Esophagus squamous epithelium (tissue), 5 donors: ENCODE results near the gene PLCB3. TPM values are rescaled to one million over a fixed set of nuclear protein-coding genes. Genes with fewer than 3 reads are reported as not detected.

ENCODE experiments used
- DNase-seq: peaks from one replicate; lab custom pipeline; 2025; lab: John Stamatoyannopoulos, UW
- H3K27ac ChIP-seq, 4 donors: fragments of 200-600 bp; sonication (generic); one replicate each; pipeline ENCODE4 v1.5.1; 2016 to 2019; ENCODE audit warnings: mild to moderate bottlenecking in 1 of 4
- H3K27me3 ChIP-seq, 4 donors: fragments of 200-600 bp; sonication (generic); 1 replicate in 3 of 4; 2 replicates in 1 of 4; pipeline versions ENCODE4 v1.5.1 to v1.6.0; 2017 to 2021; ENCODE audit warnings: antibody characterized with exemption in 1 of 4
- H3K36me3 ChIP-seq, 3 donors: fragments of 200-600 bp; sonication (generic); one replicate each; pipeline ENCODE4 v1.5.1; 2016 to 2019
- H3K4me1 ChIP-seq, 3 donors: fragments of 200-600 bp; sonication (generic); one replicate each; pipeline ENCODE4 v1.5.1; 2017 to 2019
- H3K4me3 ChIP-seq, 4 donors: fragments of 200-600 bp; sonication (generic); 1 replicate in 3 of 4; 2 replicates in 1 of 4; pipeline ENCODE4 v1.5.1; 2016 to 2019; ENCODE audit warnings: mild to moderate bottlenecking in 2 of 4, moderate library complexity in 1 of 4
- H3K9me3 ChIP-seq, 3 donors: fragments of 200-600 bp; sonication (generic); one replicate each; pipeline ENCODE4 v1.5.1; 2016 to 2019
- POLR2A ChIP-seq, 4 donors: fragments of 450-650 bp; IDR thresholded peaks; one replicate each; pipeline ENCODE4 v1.6.1; 2017; ENCODE audit warnings: antibody characterized with exemption in 4 of 4, mild to moderate bottlenecking in 4 of 4, moderate library complexity in 3 of 4
- WGBS, 2 donors: methylation state at CpG; one replicate each; pipeline ENCODE4 v1.1.5; 2018; 5-methylcytosine and 5-hydroxymethylcytosine counted together
- intact Hi-C: fragments of 100-400 bp; cut with DNase I; formaldehyde crosslinking; loops from one replicate; pipeline ENCODE4 v1.15.0; 2022
- total RNA-seq, 4 donors: library from RNA; depleted of rRNA; stranded (reverse); fragments of >200 nt; gene quantifications; one replicate each; pipeline ENCODE4 v1.1.0, GENCODE V29; 2016
- TF ChIP-seq, protein P1 (sequence below), 6 experiments: fragments of 450-650 bp in 4 of 6; fragments of 200-600 bp in 2 of 6; sonication (generic) in 2 of 6; IDR thresholded peaks; one replicate each; pipeline ENCODE4 v1.5.1; 2016 to 2019; ENCODE audit warnings: antibody characterized with exemption in 6 of 6, mild to moderate bottlenecking in 4 of 6, moderate library complexity in 4 of 6
- donor health status: DM: yes; HTN: yes; CAD: no.

The PLCB3 gene
- total RNA-seq, 4 donors from 2014 or later = 29.8 to 54.5 (median 42.4) TPM

GRCh38 chr11:64296830-64297698 is 45.7 kb downstream of the PLCB3 start:
- Histone ChIP-seq H3K9me3 (no peaks in the 10 kb centered on the region), H3K36me3 (no peaks in the 10 kb centered on the region), H3K4me3 (no peak overlapping the region), H3K27me3 (peaks cover 11 to 100% (median 26%) of the 10 kb centered on the region in 4 donors), H3K27ac (no peak overlapping the region), H3K4me1 (peaks cover 25 to 55% (median 28%) of the 10 kb centered on the region in 3 donors)
- TF ChIP-seq, protein P1, sequence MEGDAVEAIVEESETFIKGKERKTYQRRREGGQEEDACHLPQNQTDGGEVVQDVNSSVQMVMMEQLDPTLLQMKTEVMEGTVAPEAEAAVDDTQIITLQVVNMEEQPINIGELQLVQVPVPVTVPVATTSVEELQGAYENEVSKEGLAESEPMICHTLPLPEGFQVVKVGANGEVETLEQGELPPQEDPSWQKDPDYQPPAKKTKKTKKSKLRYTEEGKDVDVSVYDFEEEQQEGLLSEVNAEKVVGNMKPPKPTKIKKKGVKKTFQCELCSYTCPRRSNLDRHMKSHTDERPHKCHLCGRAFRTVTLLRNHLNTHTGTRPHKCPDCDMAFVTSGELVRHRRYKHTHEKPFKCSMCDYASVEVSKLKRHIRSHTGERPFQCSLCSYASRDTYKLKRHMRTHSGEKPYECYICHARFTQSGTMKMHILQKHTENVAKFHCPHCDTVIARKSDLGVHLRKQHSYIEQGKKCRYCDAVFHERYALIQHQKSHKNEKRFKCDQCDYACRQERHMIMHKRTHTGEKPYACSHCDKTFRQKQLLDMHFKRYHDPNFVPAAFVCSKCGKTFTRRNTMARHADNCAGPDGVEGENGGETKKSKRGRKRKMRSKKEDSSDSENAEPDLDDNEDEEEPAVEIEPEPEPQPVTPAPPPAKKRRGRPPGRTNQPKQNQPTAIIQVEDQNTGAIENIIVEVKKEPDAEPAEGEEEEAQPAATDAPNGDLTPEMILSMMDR (IDR thresholded peaks at IDR 0.05) = no peak
- no peak for TF ChIP-seq POLR2A (IDR thresholded peaks at IDR 0.05)
- DNase-seq = no peak
- intact Hi-C loops = no loop called here
- WGBS, 2 donors = 30 to 38% methylated on average over 5 to 17 of the region's 34 CpGs

- peaks cover 9 to 100% (median 21%) of the 10 kb centered on the region in 4 donors for H3K27me3 ChIP-seq
Measured at GRCh38 chr11:64297699-64298358, 46.5 kb downstream of the PLCB3 start.

GRCh38 chr11:64298966-64299846 is 47.9 kb downstream of the PLCB3 start:
- Histone ChIP-seq H3K4me3 (peak overlapping the region; percentile 26 to 67 (median 46)), H3K27ac (peak overlapping the region in 2 of 4 donors; percentile 42 to 64)

More at GRCh38 chr11:64297699-64298358, 46.5 kb downstream of the PLCB3 start:
- H3K4me3 ChIP-seq = no peak overlapping the region
- H3K9me3 ChIP-seq = no peaks in the 10 kb centered on the region
- no peak for DNase-seq
- H3K36me3 ChIP-seq = no peaks in the 10 kb centered on the region
- H3K4me1 ChIP-seq = peaks cover 20 to 48% (median 21%) of the 10 kb centered on the region in 3 donors
- WGBS, 2 donors = 54 to 67% methylated on average over 5 to 8 of the region's 18 CpGs
- no peak overlapping the region for H3K27ac ChIP-seq
- intact Hi-C loops = no loop called here
- no peak for TF ChIP-seq POLR2A (IDR thresholded peaks at IDR 0.05)
- TF ChIP-seq, protein P1 (IDR thresholded peaks at IDR 0.05) = no peak

DNA sequence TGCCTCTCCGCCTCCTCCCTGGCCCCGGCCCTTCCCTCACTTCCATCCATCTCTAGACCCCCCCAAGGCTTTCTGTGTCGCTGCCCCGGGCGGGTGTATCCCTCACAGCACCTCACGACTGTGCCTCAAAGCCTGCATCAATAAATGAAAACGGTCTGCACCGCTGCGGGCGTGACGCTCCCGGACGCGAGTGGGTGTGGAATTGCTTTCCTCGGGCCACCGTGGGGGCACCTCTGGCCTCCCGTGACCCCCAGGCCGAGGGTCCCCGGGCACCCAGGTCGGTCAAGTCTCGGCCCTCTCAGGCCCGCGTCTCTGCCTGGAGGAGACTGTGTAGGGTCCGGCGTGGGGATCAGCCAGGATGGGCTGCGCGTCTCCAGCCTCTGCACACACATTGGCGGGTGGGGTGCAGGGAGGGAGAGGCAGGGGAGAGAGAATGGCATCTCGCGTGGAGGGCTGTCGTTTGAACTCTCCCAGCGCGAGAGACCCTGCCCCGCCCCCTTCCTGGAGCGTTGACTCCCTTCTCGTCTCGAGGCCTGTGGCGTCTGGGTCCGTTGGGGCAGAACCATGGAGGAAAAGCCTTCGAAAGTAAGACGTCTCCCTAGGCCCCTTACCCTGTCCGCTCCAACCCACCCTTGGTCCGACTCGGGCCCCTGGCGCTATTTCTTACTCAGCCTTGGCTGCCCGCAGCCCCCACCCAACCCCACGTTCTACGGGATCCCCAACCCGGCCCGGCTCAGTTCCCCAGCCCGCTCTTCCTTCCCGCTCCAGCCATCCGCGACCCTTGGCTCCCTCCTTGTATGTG is 48.7 kb downstream of the PLCB3 start, which contains the start of gene CATSPERZ:
Gene CATSPERZ (plus strand): TSS at position 512 of the 802 bp plus-strand sequence. CDS start 53 bp downstream, at position 565.
- TF ChIP-seq, protein P1 (IDR thresholded peaks at IDR 0.05) = no peak
- TF ChIP-seq POLR2A (IDR thresholded peaks at IDR 0.05) = no peak
- Histone ChIP-seq H3K4me3 (peak within 1 kb of the TSS; percentile 26 to 67 (median 46)), H3K36me3 (no peaks in the 10 kb centered on the region), H3K27me3 (peaks cover 9 to 80% (median 18%) of the 10 kb centered on the region in 4 donors), H3K27ac (peak within 1 kb of the TSS in 3 of 4 donors; percentile 32 to 64 (median 42)), H3K4me1 (peaks cover 28 to 62% (median 29%) of the 10 kb centered on the region in 3 donors), H3K9me3 (no peaks in the 10 kb centered on the region)
- DNase-seq = no peak
- 2 to 27% methylated on average over 5 to 24 of the region's 54 CpGs for WGBS, 2 donors
- intact Hi-C loops = loop anchor here (5.0 kb wide), 1 partner anchor 98 kb away; no protein-coding TSS in a partner anchor

More at GRCh38 chr11:64298966-64299846, 47.9 kb downstream of the PLCB3 start:
- intact Hi-C loops = no loop called here
- no peak for TF ChIP-seq POLR2A (IDR thresholded peaks at IDR 0.05)
- TF ChIP-seq, protein P1 (IDR thresholded peaks at IDR 0.05) = no peak
- peaks cover 26 to 56% (median 26%) of the 10 kb centered on the region in 3 donors for H3K4me1 ChIP-seq
- H3K27me3 ChIP-seq = peaks cover 9 to 88% (median 18%) of the 10 kb centered on the region in 4 donors
- no peaks in the 10 kb centered on the region for H3K36me3 ChIP-seq
- H3K9me3 ChIP-seq = no peaks in the 10 kb centered on the region
- 10 to 23% methylated on average over 5 to 12 of the region's 60 CpGs for WGBS, 2 donors
- no peak for DNase-seq
